Measurements from ENCODE around the gene BFSP1.
A peak's percentile ranks its signal among the peaks of the same experiment; 100 is the strongest.

Gene BFSP1

DNA sequence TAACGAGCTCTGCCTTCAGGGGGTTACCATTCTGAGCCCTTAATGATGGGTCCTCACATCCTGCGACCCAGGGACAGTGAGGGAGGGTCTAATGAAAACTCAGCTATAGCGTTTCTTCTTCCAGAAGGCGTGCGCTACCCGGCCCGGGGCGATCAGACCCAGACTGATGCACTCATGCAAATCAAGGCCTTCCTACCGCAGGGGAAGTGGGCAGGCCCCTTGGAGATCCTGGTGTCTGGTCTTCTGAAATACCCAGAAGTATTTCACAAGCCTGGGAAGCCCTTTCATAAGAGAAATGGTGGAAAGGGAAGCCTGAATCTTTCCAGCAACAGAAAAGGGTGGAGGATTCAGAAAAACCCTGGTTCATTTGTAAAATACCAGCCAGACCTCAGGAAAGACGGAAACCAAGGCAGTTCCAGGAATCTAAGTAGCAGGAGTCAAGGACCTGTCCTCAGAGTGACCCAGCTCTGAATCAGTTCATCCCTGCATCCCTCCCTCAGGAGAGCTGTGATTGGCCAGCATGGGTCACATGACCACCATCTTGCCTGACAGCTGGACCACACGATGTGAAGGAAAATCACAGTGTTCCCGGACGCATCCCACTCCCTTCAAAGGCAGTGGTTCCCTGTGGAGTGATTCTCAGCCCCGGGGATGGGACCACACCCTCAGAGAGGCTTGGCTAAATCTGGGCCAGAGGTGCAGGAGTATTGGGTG lies 12.7 kb downstream of the BFSP1 start:
- H3K4me3 ChIP-seq (ENCODE audit: control insufficient read depth, low read depth, low read length) = no peak overlapping the region
- TF ChIP-seq CTCF (conservative IDR thresholded peaks at IDR 0.05; ENCODE audit: control insufficient read depth, insufficient read depth, low read depth, low read length) = no peak
- peak; percentile 49 for DNase-seq (ENCODE audit: low read depth)

GRCh38 chr20:17515053-17515452 lies 16.1 kb downstream of the BFSP1 start:
- no peak for TF ChIP-seq CTCF (conservative IDR thresholded peaks at IDR 0.05; ENCODE audit: control insufficient read depth, insufficient read depth, low read depth, low read length)
- DNase-seq (ENCODE audit: low read depth) = no peak

GRCh38 chr20:17513939-17514338 lies 17.2 kb downstream of the BFSP1 start:
- H3K4me3 ChIP-seq (ENCODE audit: control insufficient read depth, low read depth, low read length) = no peak overlapping the region
- TF ChIP-seq CTCF (conservative IDR thresholded peaks at IDR 0.05; ENCODE audit: control insufficient read depth, insufficient read depth, low read depth, low read length) = no peak
- no peak for DNase-seq (ENCODE audit: low read depth)

More at GRCh38 chr20:17515053-17515452, 16.1 kb downstream of the BFSP1 start:
- H3K4me3 ChIP-seq (ENCODE audit: control insufficient read depth, low read depth, low read length) = no peak overlapping the region

GRCh38 chr20:17511401-17511800 lies 19.8 kb downstream of the BFSP1 start:
- DNase-seq (ENCODE audit: low read depth) = no peak

DNA sequence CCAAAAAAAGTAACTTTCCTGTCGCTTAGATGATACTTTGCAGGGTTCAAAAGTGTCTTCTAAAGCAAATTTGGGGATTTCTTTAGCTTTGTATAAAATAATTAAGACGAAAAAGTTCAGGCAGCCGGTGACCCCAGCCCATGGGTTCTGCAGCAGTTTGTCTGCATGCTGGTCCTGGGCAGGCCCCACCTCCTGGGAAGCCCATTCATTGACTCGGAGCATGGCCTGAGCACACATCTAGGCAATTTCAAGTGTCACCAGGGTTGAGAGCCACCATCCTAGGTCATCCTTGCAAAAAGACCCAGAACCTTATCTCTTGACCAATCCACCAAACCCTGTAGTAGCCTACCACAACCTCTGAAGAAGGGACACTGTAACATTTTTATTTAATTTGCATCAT lies 20.6 kb downstream of the BFSP1 start:
- H3K4me3 ChIP-seq (ENCODE audit: control insufficient read depth, low read depth, low read length) = no peak overlapping the region
- no peak for DNase-seq (ENCODE audit: low read depth)
- TF ChIP-seq CTCF (conservative IDR thresholded peaks at IDR 0.05; ENCODE audit: control insufficient read depth, insufficient read depth, low read depth, low read length) = no peak

More at GRCh38 chr20:17511401-17511800, 19.8 kb downstream of the BFSP1 start:
- TF ChIP-seq CTCF (conservative IDR thresholded peaks at IDR 0.05; ENCODE audit: control insufficient read depth, insufficient read depth, low read depth, low read length) = no peak
- H3K4me3 ChIP-seq (ENCODE audit: control insufficient read depth, low read depth, low read length) = no peak overlapping the region

DNA sequence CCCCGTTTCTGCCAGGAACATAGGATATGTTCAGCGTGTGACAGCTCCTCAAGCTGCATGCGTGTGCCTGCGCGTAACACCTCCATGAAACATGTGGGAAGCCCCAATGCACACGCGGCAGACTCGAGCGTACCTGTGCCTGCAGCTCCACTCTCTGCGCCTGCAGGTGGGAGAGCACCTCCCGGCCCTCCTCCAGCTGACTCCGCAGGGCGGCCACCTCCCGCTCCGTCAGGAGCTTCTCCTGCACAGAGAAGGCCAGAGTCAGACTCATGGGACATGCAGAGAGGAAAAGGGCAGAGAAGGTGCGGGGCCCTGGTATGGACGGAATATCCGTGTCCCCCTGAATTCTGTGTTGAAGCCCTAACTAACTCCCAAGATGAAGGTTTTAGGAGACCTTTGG lies 22.4 kb downstream of the BFSP1 start:
- no peak for TF ChIP-seq CTCF (conservative IDR thresholded peaks at IDR 0.05; ENCODE audit: control insufficient read depth, insufficient read depth, low read depth, low read length)
- DNase-seq (ENCODE audit: low read depth) = no peak
- no peak overlapping the region for H3K4me3 ChIP-seq (ENCODE audit: control insufficient read depth, low read depth, low read length)

Measured in fibroblast of mammary gland (primary cell).